GM23338 (cell line): ENCODE data around the gene RFESD. TPM values are rescaled to one million over a fixed set of nuclear protein-coding genes. Genes with fewer than 3 reads are reported as not detected.

ENCODE experiments used
- ATAC-seq: fragments of 200-7000 bp; cut with Tn5 transposase; 3 replicates; pipeline ENCODE4 v1.9.1; 2020
- DNase-seq: peaks from one replicate; pipeline ENCODE4 v3.0.0-alpha.2; 2015; ENCODE audit warnings: low spot score
- H2AFZ ChIP-seq: fragments of 200-600 bp; sonication (generic); 2 replicates; pipeline ENCODE4 v1.8.0; 2016; ENCODE audit warnings: antibody characterized with exemption, mild to moderate bottlenecking, moderate library complexity
- H3F3A ChIP-seq: fragments of 200-600 bp; sonication (generic); replicated peaks from 2 replicates; pipeline ENCODE4 v1.8.0; 2017; ENCODE audit warnings: antibody characterized with exemption, mixed run types, low read depth
- H3K27ac ChIP-seq: fragments of 200-600 bp; sonication (generic); 2 replicates; pipeline ENCODE4 v1.6.1; 2016; ENCODE audit warnings: low read depth
- H3K27me3 ChIP-seq: fragments of 200-600 bp; sonication (generic); 2 replicates; pipeline ENCODE4 v1.8.0; 2016; ENCODE audit warnings: mild to moderate bottlenecking, mixed run types, moderate library complexity; ENCODE audit not compliant: insufficient read depth
- H3K36me3 ChIP-seq: fragments of 200-600 bp; sonication (generic); 2 replicates; pipeline ENCODE4 v1.8.0; 2016; ENCODE audit warnings: mild to moderate bottlenecking; ENCODE audit not compliant: insufficient read depth
- H3K4me1 ChIP-seq: fragments of 200-600 bp; sonication (generic); 2 replicates; pipeline ENCODE4 v1.8.0; 2016; ENCODE audit warnings: mild to moderate bottlenecking, moderate library complexity; ENCODE audit not compliant: insufficient read depth
- H3K4me2 ChIP-seq: fragments of 200-600 bp; sonication (generic); 2 replicates; pipeline ENCODE4 v1.7.1; 2017; ENCODE audit warnings: mixed run types
- H3K4me3 ChIP-seq: fragments of 200-600 bp; sonication (generic); 2 replicates; pipeline ENCODE4 v1.6.1; 2016; ENCODE audit warnings: mixed run types
- H3K79me2 ChIP-seq: fragments of 200-600 bp; sonication (generic); replicated peaks from 2 replicates; pipeline ENCODE4 v1.8.0; 2017; ENCODE audit warnings: mild to moderate bottlenecking; ENCODE audit not compliant: insufficient read depth
- H3K9me2 ChIP-seq: fragments of 200-600 bp; sonication (generic); 2 replicates; pipeline ENCODE4 v1.8.0; 2017; ENCODE audit not compliant: insufficient read depth
- H4K20me1 ChIP-seq: fragments of 200-600 bp; sonication (generic); replicated peaks from 2 replicates; pipeline ENCODE4 v1.8.0; 2017; ENCODE audit warnings: mild to moderate bottlenecking; ENCODE audit not compliant: insufficient read depth
- H3K27ac Mint-ChIP-seq: 2 replicates; pipeline ENCODE4 v1.8.0; 2020; ENCODE audit warnings: inconsistent platforms, mild to moderate bottlenecking, moderate library complexity, mixed read lengths
- H3K27me3 Mint-ChIP-seq: 3 replicates; pipeline ENCODE4 v1.8.0; 2022; ENCODE audit warnings: low read depth, mild to moderate bottlenecking, moderate library complexity, mixed read lengths, inconsistent platforms; ENCODE audit not compliant: insufficient read depth, poor library complexity
- H3K36me3 Mint-ChIP-seq: 3 replicates; pipeline ENCODE4 v1.8.0; 2021; ENCODE audit warnings: low read depth, mild to moderate bottlenecking, inconsistent platforms, moderate library complexity, mixed read lengths
- H3K4me1 Mint-ChIP-seq: 3 replicates; pipeline ENCODE4 v1.8.0; 2020; ENCODE audit warnings: mild to moderate bottlenecking, inconsistent platforms, mixed read lengths
- H3K4me3 Mint-ChIP-seq: 3 replicates; pipeline ENCODE4 v1.8.0; 2021; ENCODE audit warnings: moderate library complexity, mild to moderate bottlenecking, inconsistent platforms, mixed read lengths
- H3K9me3 Mint-ChIP-seq: 3 replicates; pipeline ENCODE4 v1.8.0; 2020; ENCODE audit warnings: moderate library complexity, mild to moderate bottlenecking, inconsistent platforms, mixed read lengths
- CREB1 ChIP-seq: fragments of 250-450 bp; sonication (Bioruptor Pico); IDR thresholded peaks from 2 replicates; pipeline ENCODE4 v1.5.0; 2020; ENCODE audit warnings: low read depth, mild to moderate bottlenecking, moderate library complexity
- CTCF ChIP-seq, 2 experiments: fragments of 200-600 bp in 1 of 2; sonication (generic) in 1 of 2; conservative IDR thresholded peaks; 2 replicates each; pipeline versions ENCODE4 v1.5.1 to v1.6.1; 2016 to 2017; ENCODE audit warnings: antibody characterized with exemption in 2 of 2, low read depth in 2 of 2, mild to moderate bottlenecking in 2 of 2, moderate library complexity in 1 of 2
- ETS1 ChIP-seq: IDR thresholded peaks from 2 replicates; pipeline ENCODE4 v1.6.1; 2016; ENCODE audit warnings: antibody characterized with exemption
- EZH2 ChIP-seq: fragments of 200-600 bp; sonication (generic); IDR thresholded peaks from one replicate; pipeline ENCODE4 v1.8.0; 2017; ENCODE audit warnings: antibody characterized with exemption, mild to moderate bottlenecking, low read depth; ENCODE audit not compliant: unreplicated experiment
- EZH2phosphoT487 ChIP-seq: fragments of 200-600 bp; sonication (generic); IDR thresholded peaks from one replicate; pipeline ENCODE4 v1.8.1; 2018; ENCODE audit warnings: antibody characterized with exemption; ENCODE audit not compliant: unreplicated experiment
- JUNB ChIP-seq: IDR thresholded peaks from one replicate; pipeline ENCODE4 v1.6.1; 2016; ENCODE audit warnings: antibody characterized with exemption; ENCODE audit not compliant: unreplicated experiment
- NANOG ChIP-seq: IDR thresholded peaks from 2 replicates; pipeline ENCODE4 v1.6.1; 2016; ENCODE audit warnings: antibody characterized with exemption, borderline replicate concordance
- POLR2AphosphoS5 ChIP-seq: IDR thresholded peaks from 2 replicates; pipeline ENCODE4 v1.6.1; 2016; ENCODE audit warnings: antibody characterized with exemption, low read depth
- REST ChIP-seq: IDR thresholded peaks from one replicate; pipeline ENCODE4 v1.6.1; 2018; ENCODE audit warnings: antibody characterized with exemption; ENCODE audit not compliant: unreplicated experiment
- STAT1 ChIP-seq: IDR thresholded peaks from one replicate; pipeline ENCODE4 v1.6.1; 2016; ENCODE audit warnings: antibody characterized with exemption; ENCODE audit not compliant: unreplicated experiment
- ZNF114 ChIP-seq: fragments of 250-450 bp; sonication (Bioruptor Pico); IDR thresholded peaks from 2 replicates; pipeline ENCODE4 v1.5.0; 2020; ENCODE audit warnings: mild to moderate bottlenecking, moderate library complexity
- ZNF331 ChIP-seq: fragments of 250-450 bp; sonication (Bioruptor Pico); IDR thresholded peaks from 2 replicates; pipeline ENCODE4 v1.5.0; 2020; ENCODE audit warnings: low read depth, mild to moderate bottlenecking, moderate library complexity
- ZNF462 ChIP-seq: fragments of 250-450 bp; sonication (Bioruptor Pico); IDR thresholded peaks from 2 replicates; pipeline ENCODE4 v1.5.0; 2020; ENCODE audit warnings: mild to moderate bottlenecking, moderate library complexity
- polyA plus RNA-seq: library from polyadenylated mRNA; unstranded; fragments of >200 nt; fragmentation: Nextera tagmentation; extraction: Ambion mirVana; gene quantifications from 2 replicates; pipeline ENCODE4 v1.2.1, GENCODE V29; 2016
- total RNA-seq: library from RNA; depleted of rRNA; stranded (reverse); fragments of >200 nt; shearing (Covaris generic); gene quantifications from 2 replicates; pipeline ENCODE4 v1.2.3, GENCODE V29; 2014

Gene RFESD
- total and polyA plus RNA-seq, 2 experiments from 2014 or later, result 2.4 to 6.9 TPM

GRCh38 chr5:95626701-95627100 is 19.9 kb upstream of the RFESD start:
- peaks cover 27% of the 10 kb centered on the region for H3K36me3 Mint-ChIP-seq
- H3K36me3 ChIP-seq, result peaks cover 8% of the 10 kb centered on the region
- H3K27me3 ChIP-seq, result peaks cover 21% of the 10 kb centered on the region
- H3K9me3 Mint-ChIP-seq, result peaks cover 29% of the 10 kb centered on the region
- DNase-seq (no peak), ATAC-seq (no peak)
- H3K27me3 Mint-ChIP-seq, result peaks cover 10% of the 10 kb centered on the region
- H3K4me3 Mint-ChIP-seq, result no peak overlapping the region
- peaks cover 18% of the 10 kb centered on the region; the same call in 1 of the 2 replicates for H3K9me2 ChIP-seq
- TF ChIP-seq ZNF462 (CRISPR knock-in tag), result no peak
- no peak for TF ChIP-seq CREB1 (CRISPR knock-in tag)
- TF ChIP-seq EZH2, result no peak
- TF ChIP-seq POLR2AphosphoS5, result no peak
- TF ChIP-seq STAT1, result no peak
- TF ChIP-seq REST, result no peak
- no peak for TF ChIP-seq EZH2phosphoT487
- TF ChIP-seq ZNF331 (CRISPR knock-in tag), result no peak
- no peak for TF ChIP-seq NANOG
- TF ChIP-seq ETS1, result no peak
- TF ChIP-seq CTCF (conservative IDR thresholded peaks at IDR 0.05; ENCODE audit: low read depth in 2 of 2), result no peak
- TF ChIP-seq JUNB, result no peak
- no peak for TF ChIP-seq ZNF114 (CRISPR knock-in tag)
- H3K4me1 ChIP-seq, result no peaks in the 10 kb centered on the region
- no peak overlapping the region for H3K27ac ChIP-seq
- H3K4me2 ChIP-seq, result no peak overlapping the region
- no peak overlapping the region for H2AFZ ChIP-seq
- no peaks in the 10 kb centered on the region for H4K20me1 ChIP-seq
- H3K4me1 Mint-ChIP-seq, result peaks cover under 1% of the 10 kb centered on the region; the same call in 1 of the 3 replicates
- no peak overlapping the region for H3K4me3 ChIP-seq
- H3K27ac Mint-ChIP-seq, result no peak overlapping the region
- H3F3A ChIP-seq, result no peaks in the 10 kb centered on the region
- H3K79me2 ChIP-seq, result no peaks in the 10 kb centered on the region
